ENCODE data around the gene ACO2.

Gene ACO2

GRCh38 chr22:41524809-41525449 lies 56.0 kb downstream of the ACO2 start:
- no peak for DNase-seq

GRCh38 chr22:41525450-41526225 lies 56.7 kb downstream of the ACO2 start:
- DNase-seq, result no peak

- DNase-seq, result no peak
Measured at GRCh38 chr22:41526226-41526829, 57.4 kb downstream of the ACO2 start.

DNA sequence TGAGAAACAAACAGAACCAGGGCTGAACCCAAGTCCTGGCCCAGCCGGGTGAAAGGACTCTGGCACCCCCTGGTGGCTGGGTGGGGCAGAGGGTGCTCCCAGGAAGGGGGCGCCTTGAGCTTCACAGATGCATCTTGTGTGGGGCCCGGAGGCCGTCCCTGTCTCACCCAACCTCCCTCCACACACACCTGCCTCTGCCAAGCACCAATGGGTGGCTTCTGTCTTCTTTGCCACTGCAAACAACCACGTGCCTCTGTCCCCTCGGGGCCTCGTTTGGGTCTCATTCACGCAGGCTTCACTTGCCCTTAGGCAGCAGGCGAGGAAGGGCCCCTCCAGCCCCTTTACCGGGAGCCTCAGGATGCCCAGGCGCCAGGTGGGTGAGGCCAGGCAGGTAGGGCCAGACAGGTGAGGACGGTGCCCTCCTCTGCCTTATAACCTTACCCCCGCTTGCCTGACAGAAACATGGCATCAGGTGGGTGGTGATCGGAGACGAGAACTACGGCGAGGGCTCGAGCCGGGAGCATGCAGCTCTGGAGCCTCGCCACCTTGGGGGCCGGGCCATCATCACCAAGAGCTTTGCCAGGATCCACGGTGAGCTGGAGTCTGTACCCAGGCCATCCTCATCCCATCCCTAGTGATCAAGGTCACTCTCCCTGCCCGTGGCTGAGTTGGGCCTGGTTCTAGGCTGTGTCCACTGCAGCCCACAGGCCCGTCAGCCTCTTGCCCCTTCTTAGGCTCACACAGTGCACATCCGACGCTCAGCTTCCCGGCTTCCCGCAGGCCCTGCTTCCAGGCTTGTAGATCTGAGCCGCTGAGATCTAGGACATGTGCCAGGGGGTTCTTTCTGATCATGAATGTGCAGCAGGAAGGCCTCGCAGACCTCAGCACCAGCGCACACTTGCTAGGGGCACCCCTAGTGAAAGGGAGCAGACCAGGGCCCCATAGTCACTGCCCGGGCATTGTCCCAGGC lies 58.2 kb downstream of the ACO2 start:
- no peak for DNase-seq

DNA sequence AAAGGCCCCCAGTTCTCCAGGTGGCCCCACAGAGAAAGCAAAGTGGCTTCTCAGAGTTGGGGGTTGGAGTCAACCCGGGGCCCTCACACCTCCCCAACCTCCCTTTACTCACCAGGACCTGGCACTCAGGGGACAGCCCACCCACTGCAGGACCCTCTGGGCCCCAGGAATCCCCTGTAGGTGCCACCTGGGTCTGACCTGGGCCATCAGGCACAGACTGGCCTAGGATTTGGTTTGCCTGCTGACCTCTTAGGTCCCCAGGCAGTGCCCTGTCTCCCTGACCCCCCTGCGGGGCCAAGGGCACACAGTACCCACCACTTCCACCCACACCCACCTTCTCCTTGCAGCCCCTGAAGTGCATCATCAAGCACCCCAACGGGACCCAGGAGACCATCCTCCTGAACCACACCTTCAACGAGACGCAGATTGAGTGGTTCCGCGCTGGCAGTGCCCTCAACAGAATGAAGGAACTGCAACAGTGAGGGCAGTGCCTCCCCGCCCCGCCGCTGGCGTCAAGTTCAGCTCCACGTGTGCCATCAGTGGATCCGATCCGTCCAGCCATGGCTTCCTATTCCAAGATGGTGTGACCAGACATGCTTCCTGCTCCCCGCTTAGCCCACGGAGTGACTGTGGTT lies 59.3 kb downstream of the ACO2 start:
- DNase-seq, result no peak

DNA sequence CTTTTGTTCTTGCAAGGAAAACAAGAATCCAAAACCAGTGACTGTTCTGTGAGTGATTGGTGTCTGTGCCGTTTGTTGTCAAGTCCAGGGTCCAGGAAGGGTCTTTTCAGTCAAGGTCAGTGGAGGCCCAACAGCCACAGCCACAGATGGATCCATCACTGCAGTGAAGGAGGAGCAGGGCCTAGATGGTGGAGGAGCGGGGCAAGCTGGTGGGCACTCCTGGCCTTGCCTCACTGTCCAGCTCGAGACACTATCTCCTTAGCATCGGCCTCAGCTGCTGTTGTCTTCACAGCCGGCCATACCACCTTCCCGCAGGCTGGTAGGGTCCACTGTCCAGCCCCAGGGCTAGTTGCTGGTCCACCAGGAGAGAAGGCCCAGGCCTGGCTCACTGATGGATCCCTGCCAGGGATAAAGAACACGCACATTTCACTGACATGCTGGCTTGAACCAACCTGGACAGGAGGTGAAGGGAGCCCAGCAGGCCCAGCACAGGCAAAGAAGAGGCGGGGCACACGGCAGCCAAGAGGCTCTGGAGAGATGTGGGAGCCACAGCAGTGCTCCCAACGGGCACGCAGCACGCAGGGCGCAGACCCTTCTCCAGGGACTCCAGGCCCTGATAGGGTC lies 60.1 kb downstream of the ACO2 start:
- no peak for DNase-seq

- no peak for DNase-seq
Measured at GRCh38 chr22:41530890-41531714, 62.2 kb downstream of the ACO2 start.

DNA sequence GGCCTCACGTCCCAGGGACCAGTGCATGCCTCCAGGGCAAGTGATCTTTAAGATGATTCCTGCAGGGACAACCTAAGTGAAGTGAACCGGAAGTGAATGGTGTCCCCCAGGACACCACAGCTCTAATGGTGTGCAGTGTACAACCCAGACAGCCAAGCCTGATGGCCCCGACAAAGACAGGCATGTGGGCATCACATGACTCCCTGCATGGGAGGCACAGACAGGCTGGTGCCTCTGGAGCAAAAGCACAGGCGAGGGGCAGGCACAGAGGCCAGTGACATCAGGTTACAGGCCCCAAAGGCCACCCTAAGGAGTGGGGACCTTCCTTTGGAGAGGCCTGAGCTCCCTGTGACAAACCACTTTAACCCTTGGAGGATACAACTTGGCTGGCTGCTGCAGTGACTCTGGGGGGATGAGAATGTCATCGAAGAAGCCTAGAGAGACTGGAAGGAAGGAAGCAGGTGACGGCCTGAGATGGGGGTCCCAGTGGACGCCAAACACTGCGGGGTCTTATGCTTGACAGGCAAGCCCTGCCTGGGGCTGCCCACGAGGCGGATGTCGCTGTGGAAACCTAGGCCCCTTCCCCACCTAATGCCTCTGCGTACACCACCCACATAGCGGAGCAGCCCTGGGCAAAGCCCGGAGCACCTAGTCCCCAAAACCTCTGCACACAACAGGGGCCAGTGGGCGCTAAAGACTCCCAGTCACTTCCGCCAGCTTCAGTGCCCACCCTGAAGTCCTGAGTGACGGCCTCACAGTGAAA lies 63.0 kb downstream of the ACO2 start:
- DNase-seq, result no peak

- DNase-seq, result peak; percentile 14
Measured at GRCh38 chr22:41532908-41533825, 64.2 kb downstream of the ACO2 start.

GRCh38 chr22:41534219-41534618 lies 65.3 kb downstream of the ACO2 start:
- no peak for DNase-seq

DNA sequence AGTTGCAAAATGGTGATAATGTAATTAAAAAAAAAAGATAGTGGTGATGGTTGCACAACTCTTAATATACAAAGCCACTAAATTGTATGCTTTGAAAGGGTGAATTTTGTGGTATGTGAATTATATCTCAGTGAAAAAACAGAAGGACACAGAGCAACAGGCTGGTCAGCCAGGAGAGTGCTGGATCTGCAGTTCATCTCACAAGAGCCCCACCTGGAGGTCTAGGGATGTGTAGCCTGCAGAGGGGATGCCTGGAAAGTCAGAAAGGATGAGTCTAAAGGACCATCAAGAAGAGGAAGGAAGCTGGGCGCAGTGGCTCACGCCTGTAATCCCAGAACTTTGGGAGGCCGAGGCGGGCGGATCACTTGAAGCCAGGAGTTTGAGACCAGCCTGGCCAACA lies 66.3 kb downstream of the ACO2 start:
- DNase-seq, result no peak

DNA sequence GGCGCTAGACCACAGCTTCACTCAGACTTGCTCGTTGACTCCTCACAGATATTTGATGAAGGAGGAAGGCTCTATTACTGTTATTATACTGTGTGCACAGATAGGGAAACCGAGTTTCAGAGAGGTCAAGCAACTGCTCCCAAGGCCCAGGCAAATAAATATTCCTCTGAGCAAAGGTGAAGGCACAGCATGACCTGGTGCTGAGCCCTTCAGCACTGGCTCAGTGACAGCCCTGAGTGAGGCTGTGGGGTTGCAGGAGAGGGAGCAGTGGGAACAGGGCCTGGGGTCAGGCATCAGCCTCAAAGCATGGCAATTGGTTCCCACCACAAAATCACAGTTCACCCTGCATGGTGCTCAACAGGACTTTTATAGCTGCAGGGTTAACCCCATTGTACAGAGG lies 68.3 kb downstream of the ACO2 start:
- no peak for DNase-seq

DNA sequence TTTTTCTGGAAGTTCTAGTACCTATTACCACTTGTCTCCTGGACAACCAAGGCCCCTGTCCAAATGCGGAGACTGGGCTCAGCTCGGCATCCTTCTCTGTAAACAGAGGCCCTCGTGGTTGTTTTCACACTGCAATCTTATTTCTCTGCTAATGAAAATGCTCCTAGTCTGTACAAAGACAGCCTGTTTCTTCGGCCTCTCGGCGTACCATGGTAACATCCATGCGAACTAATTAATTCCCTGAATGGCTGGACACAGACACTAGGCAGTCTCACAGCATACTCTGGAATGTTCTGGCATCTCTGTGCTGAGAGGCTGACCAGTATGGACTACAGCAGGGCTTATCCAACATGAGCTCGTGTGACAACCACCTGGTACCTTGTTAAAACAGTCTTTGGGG lies 69.7 kb downstream of the ACO2 start:
- no peak for DNase-seq

DNA sequence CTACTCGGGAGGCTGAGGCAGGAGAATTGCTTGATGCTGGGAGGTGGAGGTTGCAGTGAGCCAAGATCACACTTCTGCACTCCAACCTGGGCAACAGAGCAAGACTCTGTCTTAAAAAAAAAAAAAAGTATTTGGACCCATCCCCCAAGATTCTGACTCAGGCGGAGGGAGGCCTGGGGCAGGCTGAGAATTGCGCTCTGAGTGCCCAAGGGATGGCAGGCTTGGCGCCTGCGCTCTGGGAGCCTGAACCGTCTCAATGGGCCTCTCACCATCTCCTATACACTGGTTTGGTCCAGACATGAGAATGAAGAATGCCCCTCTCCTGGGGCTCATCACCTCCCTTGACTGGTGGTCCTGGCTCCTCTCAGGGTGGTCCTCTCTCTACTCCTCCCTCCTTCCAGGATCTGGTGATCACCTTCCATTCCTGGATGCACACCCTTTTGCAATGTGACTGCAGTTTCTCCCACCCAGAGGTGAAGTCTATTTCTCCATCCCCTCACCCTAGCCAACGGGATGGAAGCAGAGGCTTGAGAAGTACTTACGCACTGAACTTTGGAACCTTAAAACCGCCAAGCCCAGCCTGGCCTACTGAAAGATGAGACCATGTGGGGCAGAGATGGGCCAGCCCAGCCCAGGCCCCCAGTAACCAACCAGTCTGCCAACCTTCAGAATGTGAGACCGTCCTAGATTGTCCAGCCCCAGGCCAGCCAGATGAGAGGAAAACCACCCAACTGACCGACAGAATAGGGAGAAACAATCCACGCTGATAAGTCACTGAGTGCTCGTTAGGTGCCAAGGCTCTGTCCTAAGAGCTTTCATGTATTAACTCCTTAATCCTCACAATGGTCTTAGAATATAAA lies 70.5 kb downstream of the ACO2 start:
- DNase-seq, result no peak

GRCh38 chr22:41540006-41540315 lies 71.0 kb downstream of the ACO2 start:
- no peak for DNase-seq

DNA sequence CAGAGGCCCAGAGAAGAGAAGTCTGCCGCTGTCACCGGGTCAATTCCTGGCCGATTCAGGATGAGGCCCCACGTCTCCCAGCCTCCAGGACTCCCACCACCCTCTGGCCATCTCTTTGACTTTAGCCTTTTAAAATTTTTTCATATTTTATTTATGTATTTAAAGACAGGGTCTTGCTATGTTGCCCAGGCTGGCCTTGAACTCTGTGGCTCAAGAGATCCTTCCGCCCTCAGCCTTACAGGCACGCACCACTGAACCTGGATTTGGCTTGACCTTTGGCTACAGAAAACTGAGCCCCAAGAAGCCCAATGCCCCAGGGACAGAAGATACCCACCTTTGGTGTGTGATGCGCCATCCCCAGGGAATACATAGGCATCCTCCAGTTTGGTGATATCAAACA lies 71.4 kb downstream of the ACO2 start:
- DNase-seq, result no peak

GRCh38 chr22:41541484-41541883 lies 72.6 kb downstream of the ACO2 start:
- no peak for DNase-seq

DNA sequence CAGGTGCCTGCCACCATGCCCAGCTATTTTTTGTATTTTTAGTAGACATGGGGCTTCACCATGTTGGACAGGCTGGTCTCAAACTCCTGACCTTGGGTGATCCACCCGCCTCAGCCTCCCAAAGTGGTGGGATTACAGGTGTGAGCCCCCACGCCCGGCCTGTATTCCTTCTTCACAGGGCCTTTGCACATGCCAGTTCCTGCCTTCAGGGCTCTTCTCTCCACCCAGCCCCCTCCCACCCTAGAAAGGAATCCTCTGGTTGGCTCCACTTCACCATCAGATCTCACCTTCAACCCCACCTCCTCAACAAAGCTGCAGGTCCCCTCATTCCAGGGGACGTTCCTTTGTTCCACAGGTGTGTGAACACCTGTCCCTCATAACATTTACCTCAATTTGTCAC lies 73.3 kb downstream of the ACO2 start:
- no peak for DNase-seq

All from amniotic stem cell (primary cell).